NCI-H1694 (cell line): ENCODE measurements around the gene EGR2.
"Not testable (repeated sequence)": the region's sequence is repeated elsewhere in the genome, so short reads cannot be mapped to it uniquely, and the experiment has no call there.

Source experiments
- DNase-seq: peaks from one replicate; lab custom pipeline; 2025; lab: John Stamatoyannopoulos, UW

Gene EGR2

GRCh38 chr10:62794306-62794705, 21.9 kb downstream of the EGR2 start:
- DNase-seq: no peak

- DNase-seq: no peak
These were observed 23.9 kb downstream of the EGR2 start for GRCh38 chr10:62792261-62792660.

GRCh38 chr10:62790571-62790970, 25.6 kb downstream of the EGR2 start:
- DNase-seq: no peak

DNA sequence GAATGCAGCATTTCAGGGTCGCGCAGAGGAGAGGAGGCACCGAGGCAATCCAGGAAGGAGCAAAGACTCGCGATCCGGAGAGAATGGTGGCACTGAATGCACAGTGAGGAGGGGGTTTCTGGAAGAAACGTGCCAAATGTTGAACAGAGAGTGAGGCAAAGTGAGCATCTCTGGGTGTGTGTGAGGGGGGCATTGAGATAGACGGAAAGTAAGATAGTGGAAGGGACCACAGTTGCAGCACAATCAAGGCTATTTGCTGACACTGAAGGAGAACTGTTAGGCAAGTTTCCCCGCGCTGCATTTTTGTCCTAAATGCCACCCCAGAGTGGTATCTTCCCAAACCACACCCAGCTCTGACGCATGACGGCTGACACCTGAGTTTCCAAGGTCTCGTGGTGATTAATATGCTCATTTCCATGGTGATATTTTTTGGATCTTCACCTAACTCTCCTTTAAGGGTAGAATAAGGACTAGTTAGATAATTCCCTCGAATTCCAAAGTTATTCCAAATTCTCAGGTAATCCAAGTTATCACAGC, 26.1 kb downstream of the EGR2 start:
- DNase-seq: no peak

- no peak for DNase-seq
These were observed 27.2 kb downstream of the EGR2 start for GRCh38 chr10:62788861-62789467.

GRCh38 chr10:62788285-62788684, 27.9 kb downstream of the EGR2 start:
- not testable (repeated sequence) for DNase-seq

- not testable (repeated sequence) for DNase-seq
These were observed 31.6 kb downstream of the EGR2 start for GRCh38 chr10:62784537-62784936.

DNA sequence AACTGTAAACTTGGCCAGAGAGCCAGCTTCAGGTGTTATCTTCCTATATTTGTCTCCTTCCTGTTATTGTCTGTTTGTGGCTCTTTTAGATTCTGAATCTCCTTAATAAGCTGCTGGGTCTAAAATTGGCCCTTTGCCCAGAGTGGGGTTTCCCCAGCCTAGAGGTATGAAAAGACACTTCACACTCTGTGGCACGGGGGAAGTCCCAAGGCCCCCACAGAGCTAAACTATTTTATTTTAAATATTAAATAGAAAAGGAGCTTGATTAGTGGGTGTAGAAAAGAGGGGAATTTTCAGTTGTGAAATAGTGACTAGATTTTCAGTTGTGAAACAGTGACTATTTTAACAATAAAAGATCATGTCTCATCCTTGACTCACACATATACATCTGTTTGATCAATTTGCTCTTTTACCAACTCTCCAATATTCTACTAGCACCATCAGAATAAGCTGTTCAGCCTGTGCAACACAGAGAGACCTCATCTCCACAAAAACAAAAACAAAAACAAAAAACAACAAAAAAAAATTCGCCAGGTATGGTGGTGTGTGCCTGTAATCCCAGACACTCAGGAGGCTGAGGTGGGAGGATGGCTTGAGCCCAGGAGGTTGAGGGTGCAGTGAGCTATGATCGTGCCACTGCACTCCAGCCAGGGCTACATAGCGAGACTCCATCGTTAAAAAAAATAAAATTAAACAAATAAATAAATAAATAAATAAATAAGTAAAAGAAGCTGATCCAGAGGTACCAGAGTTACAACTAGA, 36.5 kb downstream of the EGR2 start:
- DNase-seq: no peak

DNA sequence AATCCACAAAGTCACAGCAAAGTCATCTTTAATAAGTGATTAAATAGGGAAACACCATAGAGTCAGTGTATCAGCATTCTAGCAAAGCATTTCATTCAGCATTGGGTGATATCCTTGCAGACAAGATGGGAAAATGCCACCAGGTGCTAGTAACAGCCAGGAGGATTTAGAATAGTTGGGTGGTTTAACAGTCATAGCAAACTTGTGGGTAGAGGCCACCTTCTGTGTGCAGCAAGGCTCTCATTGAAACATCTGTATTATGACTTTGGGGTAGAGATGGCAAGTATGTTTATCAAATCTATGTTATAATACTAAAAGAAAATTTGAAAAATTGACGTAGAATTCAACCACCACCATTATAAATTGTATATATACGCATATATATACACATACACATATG, 38.0 kb downstream of the EGR2 start:
- DNase-seq: no peak

- DNase-seq: no peak
These were observed 43.8 kb downstream of the EGR2 start for GRCh38 chr10:62772186-62772974.

DNA sequence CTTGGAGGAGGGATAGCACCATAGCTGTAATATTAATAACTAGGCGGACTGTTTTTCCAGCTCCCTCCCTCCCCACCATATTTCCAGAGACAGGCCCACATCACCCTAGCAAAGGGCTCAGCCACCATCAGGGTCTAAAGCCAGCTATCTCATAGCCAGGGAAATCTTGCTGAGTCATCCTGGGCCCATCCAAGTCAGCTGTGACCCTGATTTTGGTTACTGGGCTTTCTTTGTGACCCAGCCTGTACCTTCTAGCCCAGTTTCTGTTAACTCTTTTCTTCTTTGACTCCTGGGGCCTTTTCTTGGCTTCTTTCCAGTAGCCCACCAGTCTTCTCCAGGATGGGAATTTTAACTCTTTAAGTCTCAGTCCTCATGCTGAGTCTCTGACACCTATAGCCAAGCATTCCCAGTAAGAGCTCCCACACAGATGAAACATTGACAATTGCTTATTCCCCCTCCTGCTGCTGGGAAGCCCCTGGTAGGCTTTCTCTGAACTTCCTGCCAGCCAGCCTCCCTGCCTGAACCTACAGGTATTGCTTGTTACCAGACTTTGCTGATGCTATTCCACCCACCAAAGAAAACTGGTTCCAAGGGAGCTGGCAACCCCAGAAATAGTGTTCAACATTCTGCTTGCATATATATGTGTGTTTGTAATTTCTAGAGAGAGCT, 46.5 kb downstream of the EGR2 start:
- no peak for DNase-seq

GRCh38 chr10:62766386-62766785, 49.8 kb downstream of the EGR2 start:
- DNase-seq: no peak

DNA sequence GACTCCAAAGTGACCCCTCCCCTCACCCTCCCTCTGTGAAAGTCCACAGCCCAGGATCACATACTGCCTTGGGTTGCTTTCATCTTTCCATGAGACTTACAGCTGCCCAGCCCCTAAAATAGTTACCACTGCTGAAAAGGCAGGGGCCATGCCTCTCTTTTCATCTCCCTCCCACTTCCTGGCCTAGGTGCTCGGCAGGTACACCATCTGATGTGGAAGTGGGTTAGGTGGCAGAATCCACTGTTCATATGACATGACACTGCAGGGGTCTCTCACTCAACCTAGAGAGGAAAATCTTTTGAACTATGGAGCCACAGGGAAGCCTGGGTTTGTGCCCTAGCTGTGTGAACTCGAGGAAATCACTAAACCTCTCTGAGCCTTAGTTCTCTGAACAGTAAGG, 50.4 kb downstream of the EGR2 start:
- no peak for DNase-seq

GRCh38 chr10:62764011-62764410, 52.2 kb downstream of the EGR2 start:
- DNase-seq: no peak

DNA sequence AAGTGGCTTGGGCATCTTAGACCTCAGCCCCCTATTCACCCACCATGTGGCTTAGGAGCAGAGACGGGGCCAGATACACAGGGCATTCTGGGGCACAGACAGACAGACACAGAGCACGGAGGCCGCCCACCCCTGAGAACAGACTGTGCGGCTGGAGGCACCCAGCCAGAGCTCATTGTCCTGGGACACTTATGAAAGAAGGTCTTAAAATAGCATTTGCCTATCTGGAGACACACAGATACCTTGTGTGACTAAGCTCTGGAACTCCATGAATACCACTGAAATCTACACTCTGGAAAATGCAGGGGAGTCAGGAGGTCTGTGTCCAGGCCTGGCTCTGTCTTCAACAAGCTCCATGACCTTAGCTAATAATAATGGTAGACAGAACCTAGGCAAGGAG, 53.0 kb downstream of the EGR2 start:
- no peak for DNase-seq
